Measurements from ENCODE around the gene UTP15. TPM values are rescaled to one million over a fixed set of nuclear protein-coding genes. Genes with fewer than 3 reads are reported as not detected.

Gene UTP15
- total RNA-seq, 4 donors from 2014 or later: 24.9 to 51.0 (median 33.3) TPM

GRCh38 chr5:73629456-73629855 lies 63.9 kb downstream of the UTP15 start:
- no peak for DNase-seq (ENCODE audit: low spot score)
- TF ChIP-seq CTCF (IDR thresholded peaks at IDR 0.05): no peak
- no peak for ATAC-seq (ENCODE audit: low FRiP score)

- no peak for DNase-seq (ENCODE audit: low spot score)
- no peak for ATAC-seq (ENCODE audit: low FRiP score)
- TF ChIP-seq CTCF (IDR thresholded peaks at IDR 0.05): no peak
Observed at GRCh38 chr5:73630765-73631164, 65.2 kb downstream of the UTP15 start.

- DNase-seq (ENCODE audit: low spot score) (no peak), ATAC-seq (ENCODE audit: low FRiP score) (no peak)
- no peak for TF ChIP-seq CTCF (IDR thresholded peaks at IDR 0.05)
Observed at GRCh38 chr5:73631500-73631899, 66.0 kb downstream of the UTP15 start.

Other genes with a start within 250 kb of the UTP15 start
- gene FOXD1, start 117.0 kb upstream of the UTP15 start, total RNA-seq: under 1 TPM in 1 of 4 donors, not detected in 3; 0.63 TPM
- 100 to 1,000 TPM; 407 to 480 (median 449) TPM for gene BTF3, start 67.3 kb upstream of the UTP15 start, total RNA-seq
- 10 to 100 TPM; 13.3 to 22.9 (median 16.4) TPM for gene ANKRA2, start 104 bp upstream of the UTP15 start, total RNA-seq
- 10 to 100 TPM in 3 of 4 donors, 1 to 10 TPM in 1; 8.2 to 16.5 (median 15.4) TPM for gene ARHGEF28, start 60.5 kb downstream of the UTP15 start, total RNA-seq

All from omental fat pad (tissue), 4 donors.